ENCODE measurements around the gene SCYGR7.

DNA sequence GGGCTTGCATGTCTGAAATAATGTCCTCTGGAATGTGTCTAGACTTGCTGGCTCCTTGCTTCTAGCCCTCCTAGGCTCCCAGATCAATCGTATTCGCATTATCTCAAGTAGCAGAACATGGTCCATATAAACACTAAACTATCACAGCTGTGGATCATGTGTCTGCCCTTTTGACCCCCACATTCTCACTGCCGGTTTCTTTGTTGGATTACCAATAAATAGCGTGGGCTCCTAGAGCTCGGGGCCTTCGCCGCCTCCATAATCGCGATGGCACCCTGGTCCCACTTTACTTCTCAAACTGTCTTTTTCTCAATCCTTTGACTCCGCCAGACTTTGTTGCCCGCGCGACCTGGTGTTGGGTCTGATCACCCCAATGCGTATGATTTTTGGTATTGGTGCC, 11.2 kb downstream of the SCYGR7 start:
- TF ChIP-seq RELA (IDR thresholded peaks at IDR 0.05; ENCODE audit: borderline replicate concordance, partially characterized antibody) (no peak), CTCF (IDR thresholded peaks at IDR 0.05 in 2 of 3, conservative IDR thresholded peaks at IDR 0.05 in 1 of 3; ENCODE audit: control insufficient read depth in 2 of 3, extremely low read depth in 1 of 3, insufficient read depth in 1 of 3, low read depth in 3 of 3, low read length in 3 of 3) (no peak), JUNB (IDR thresholded peaks at IDR 0.05) (no peak), STAT3 (IDR thresholded peaks at IDR 0.05; ENCODE audit: low read depth, low read length) (no peak), EGR1 (IDR thresholded peaks at IDR 0.05; ENCODE audit: borderline replicate concordance in 1 of 2, low read depth in 2 of 2, low read length in 2 of 2) (no peak)

All from GM12878 (cell line).